GM23338 (cell line): ENCODE data around the gene ARPC2.

Experiments used
- CREB1 ChIP-seq: fragments of 250-450 bp; sonication (Bioruptor Pico); IDR thresholded peaks from 2 replicates; pipeline ENCODE4 v1.5.0; 2020; ENCODE audit warnings: low read depth, mild to moderate bottlenecking, moderate library complexity
- CTCF ChIP-seq, 2 experiments: fragments of 200-600 bp in 1 of 2; sonication (generic) in 1 of 2; conservative IDR thresholded peaks; 2 replicates each; pipeline versions ENCODE4 v1.5.1 to v1.6.1; 2016 to 2017; ENCODE audit warnings: antibody characterized with exemption in 2 of 2, low read depth in 2 of 2, mild to moderate bottlenecking in 2 of 2, moderate library complexity in 1 of 2
- ETS1 ChIP-seq: IDR thresholded peaks from 2 replicates; pipeline ENCODE4 v1.6.1; 2016; ENCODE audit warnings: antibody characterized with exemption
- EZH2 ChIP-seq: fragments of 200-600 bp; sonication (generic); IDR thresholded peaks from one replicate; pipeline ENCODE4 v1.8.0; 2017; ENCODE audit warnings: antibody characterized with exemption, mild to moderate bottlenecking, low read depth; ENCODE audit not compliant: unreplicated experiment
- EZH2phosphoT487 ChIP-seq: fragments of 200-600 bp; sonication (generic); IDR thresholded peaks from one replicate; pipeline ENCODE4 v1.8.1; 2018; ENCODE audit warnings: antibody characterized with exemption; ENCODE audit not compliant: unreplicated experiment
- JUNB ChIP-seq: IDR thresholded peaks from one replicate; pipeline ENCODE4 v1.6.1; 2016; ENCODE audit warnings: antibody characterized with exemption; ENCODE audit not compliant: unreplicated experiment
- NANOG ChIP-seq: IDR thresholded peaks from 2 replicates; pipeline ENCODE4 v1.6.1; 2016; ENCODE audit warnings: antibody characterized with exemption, borderline replicate concordance
- POLR2AphosphoS5 ChIP-seq: IDR thresholded peaks from 2 replicates; pipeline ENCODE4 v1.6.1; 2016; ENCODE audit warnings: antibody characterized with exemption, low read depth
- REST ChIP-seq: IDR thresholded peaks from one replicate; pipeline ENCODE4 v1.6.1; 2018; ENCODE audit warnings: antibody characterized with exemption; ENCODE audit not compliant: unreplicated experiment
- STAT1 ChIP-seq: IDR thresholded peaks from one replicate; pipeline ENCODE4 v1.6.1; 2016; ENCODE audit warnings: antibody characterized with exemption; ENCODE audit not compliant: unreplicated experiment
- ZNF114 ChIP-seq: fragments of 250-450 bp; sonication (Bioruptor Pico); IDR thresholded peaks from 2 replicates; pipeline ENCODE4 v1.5.0; 2020; ENCODE audit warnings: mild to moderate bottlenecking, moderate library complexity
- ZNF462 ChIP-seq: fragments of 250-450 bp; sonication (Bioruptor Pico); IDR thresholded peaks from 2 replicates; pipeline ENCODE4 v1.5.0; 2020; ENCODE audit warnings: mild to moderate bottlenecking, moderate library complexity

- TF ChIP-seq EZH2, result no peak
- TF ChIP-seq CTCF (conservative IDR thresholded peaks at IDR 0.05; ENCODE audit: low read depth in 2 of 2), result no peak
- TF ChIP-seq EZH2phosphoT487, result no peak
- TF ChIP-seq CREB1 (CRISPR knock-in tag), result no peak
- no peak for TF ChIP-seq JUNB
- TF ChIP-seq POLR2AphosphoS5, result no peak
- TF ChIP-seq REST, result no peak
- TF ChIP-seq ZNF114 (CRISPR knock-in tag), result no peak
- TF ChIP-seq STAT1, result no peak
- no peak for TF ChIP-seq ZNF462 (CRISPR knock-in tag)
- TF ChIP-seq ETS1, result no peak
- no peak for TF ChIP-seq NANOG
These were observed 625 bp downstream of the ARPC2 start for GRCh38 chr2:218217360-218218267.
